Large intestine (tissue), 3 donors: Measurements from ENCODE around the gene MAN1A1. TPM values are rescaled to one million over a fixed set of nuclear protein-coding genes. Genes with fewer than 3 reads are reported as not detected.
"Not testable (repeated sequence)": the region's sequence is repeated elsewhere in the genome, so short reads cannot be mapped to it uniquely, and the experiment has no call there.

Experiments
- DNase-seq, 2 donors: peaks; one replicate each; pipeline versions ENCODE4 v3.0.0 to v3.0.0-alpha.2; 2013
- H3K27ac ChIP-seq: one replicate; pipeline ENCODE4 v1.5.1; 2013; ENCODE audit warnings: low read length
- H3K27me3 ChIP-seq: 2 replicates; pipeline ENCODE4 v1.6.1; 2013; ENCODE audit warnings: low read length; ENCODE audit not compliant: control insufficient read depth, insufficient read depth
- H3K36me3 ChIP-seq: 2 replicates; pipeline ENCODE4 v1.6.1; 2013; ENCODE audit warnings: low read length; ENCODE audit not compliant: control insufficient read depth, insufficient read depth
- H3K4me1 ChIP-seq: one replicate; pipeline ENCODE4 v1.6.1; 2013; ENCODE audit warnings: low read length; ENCODE audit not compliant: control insufficient read depth, insufficient read depth
- H3K4me3 ChIP-seq: one replicate; pipeline ENCODE4 v1.5.1; 2013; ENCODE audit warnings: low read length
- H3K9me3 ChIP-seq: one replicate; pipeline ENCODE4 v1.6.1; 2013; ENCODE audit warnings: mild to moderate bottlenecking, low read depth, low read length, moderate library complexity; ENCODE audit not compliant: control insufficient read depth
- WGBS: methylation state at CpG from one replicate; pipeline ENCODE4 v1.1.5; 2013; ENCODE audit warnings: low lambda C conversion rate; ENCODE audit not compliant: insufficient coverage; 5-methylcytosine and 5-hydroxymethylcytosine counted together
- polyA plus RNA-seq: library from polyadenylated mRNA; unstranded; fragments of 120-200 nt; gene quantifications from one replicate; pipeline ENCODE4 v1.2.1, GENCODE V29; 2013

Gene MAN1A1
- polyA plus RNA-seq, 1 donor: 123 TPM

DNA sequence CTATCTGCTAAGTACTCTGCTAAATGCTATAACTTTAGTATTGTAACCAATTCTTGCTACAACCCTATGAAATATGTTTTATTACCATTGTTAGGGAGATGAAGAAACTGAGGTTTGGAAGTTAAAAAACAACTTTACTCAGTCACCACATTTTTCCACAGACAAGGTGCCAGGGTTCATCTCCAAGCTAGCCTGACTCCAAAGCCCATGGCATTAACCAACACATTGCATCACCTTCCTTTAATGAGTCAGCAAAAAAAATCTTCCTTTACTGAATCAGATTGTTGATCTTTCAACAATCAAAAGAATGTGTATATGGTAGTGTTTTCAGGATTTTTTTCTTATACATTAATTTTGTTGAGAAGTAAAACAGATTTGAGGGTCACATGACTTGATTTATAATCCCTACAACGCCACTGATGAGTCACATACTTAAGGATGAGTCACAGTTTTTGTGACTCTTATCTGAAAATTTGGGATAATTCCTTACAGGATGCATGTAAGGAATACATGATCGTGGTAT is 41.5 kb downstream of the MAN1A1 start:
- no peaks in the 10 kb centered on the region for H3K27me3 ChIP-seq
- no peak overlapping the region for H3K4me3 ChIP-seq
- peaks cover 18% of the 10 kb centered on the region for H3K36me3 ChIP-seq
- no peaks in the 10 kb centered on the region for H3K9me3 ChIP-seq
- peak; percentile 39 to 75 for DNase-seq
- H3K27ac ChIP-seq: peak overlapping the region; percentile 60
- peaks cover 13% of the 10 kb centered on the region for H3K4me1 ChIP-seq
- 60% methylated on average over 1 of the region's 2 CpGs for WGBS

- no peak for DNase-seq
- 100% methylated on average over 1 of the region's 1 CpG for WGBS
- H3K9me3 ChIP-seq: no peaks in the 10 kb centered on the region
- H3K27me3 ChIP-seq: no peaks in the 10 kb centered on the region
- no peak overlapping the region for H3K4me3 ChIP-seq
- peaks cover 8% of the 10 kb centered on the region for H3K4me1 ChIP-seq
- H3K36me3 ChIP-seq: peaks cover 18% of the 10 kb centered on the region
- no peak overlapping the region for H3K27ac ChIP-seq
Measured at GRCh38 chr6:119307056-119307455, 42.5 kb downstream of the MAN1A1 start.

DNA sequence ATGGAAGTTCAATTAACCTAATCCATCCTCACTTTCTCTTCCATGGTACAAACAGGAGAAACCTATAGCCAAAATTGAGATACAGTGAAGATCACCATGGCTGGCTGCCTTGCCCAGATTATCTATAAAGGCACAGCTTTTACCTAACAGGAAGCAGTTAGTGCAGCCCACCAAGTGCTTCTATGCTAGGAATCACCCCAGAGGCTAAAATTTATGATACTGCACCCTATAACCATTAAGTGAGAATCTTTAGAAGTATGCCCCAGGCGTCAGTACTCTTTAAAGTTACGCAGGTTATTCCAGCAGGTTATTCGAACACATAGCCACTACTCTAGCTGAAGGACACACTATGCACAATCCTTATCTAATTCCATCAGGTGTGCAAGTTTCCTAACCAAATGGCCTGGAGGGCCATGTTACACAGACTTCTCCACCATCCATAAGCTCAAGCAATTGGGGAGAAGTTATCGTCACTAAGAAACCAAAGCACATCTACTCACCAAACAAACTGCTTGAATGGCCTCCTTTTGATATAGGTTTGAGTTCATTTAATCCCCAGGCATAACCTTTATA is 43.1 kb downstream of the MAN1A1 start:
- Histone ChIP-seq H3K27me3 (no peaks in the 10 kb centered on the region), H3K4me3 (no peak overlapping the region), H3K9me3 (no peaks in the 10 kb centered on the region), H3K27ac (no peak overlapping the region), H3K36me3 (peaks cover 19% of the 10 kb centered on the region), H3K4me1 (peaks cover 8% of the 10 kb centered on the region)
- no peak for DNase-seq
- 73% methylated on average over 2 of the region's 4 CpGs for WGBS

- H3K9me3 ChIP-seq: no peaks in the 10 kb centered on the region
- H3K27me3 ChIP-seq: no peaks in the 10 kb centered on the region
- WGBS: 83% methylated on average over 1 of the region's 3 CpGs
- H3K4me1 ChIP-seq: peaks cover 1% of the 10 kb centered on the region
- H3K4me3 ChIP-seq: no peak overlapping the region
- H3K27ac ChIP-seq: no peak overlapping the region
- no peak for DNase-seq
- peaks cover 27% of the 10 kb centered on the region for H3K36me3 ChIP-seq
Measured at GRCh38 chr6:119303164-119303887, 46.2 kb downstream of the MAN1A1 start.

DNA sequence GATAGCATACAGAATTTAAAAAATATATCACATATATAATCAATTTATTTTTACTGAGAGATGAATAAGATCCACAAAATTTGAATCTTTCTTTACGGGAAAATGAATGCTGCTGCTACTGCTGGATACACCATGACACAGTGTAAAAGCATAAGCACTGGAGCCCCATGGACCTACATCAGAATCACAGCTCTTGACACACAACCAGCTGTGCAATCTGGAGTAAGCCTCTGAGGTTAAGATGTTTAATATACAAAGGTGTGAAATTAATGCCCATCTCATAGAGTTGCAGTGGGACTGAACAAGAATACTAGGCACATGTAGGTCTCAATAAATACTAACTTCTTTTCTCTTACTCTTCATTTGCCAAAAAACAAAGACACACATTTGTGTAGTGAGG is 48.1 kb downstream of the MAN1A1 start:
- Histone ChIP-seq H3K36me3 (peaks cover 24% of the 10 kb centered on the region), H3K4me1 (peaks cover 3% of the 10 kb centered on the region), H3K4me3 (no peak overlapping the region), H3K27ac (no peak overlapping the region), H3K27me3 (no peaks in the 10 kb centered on the region), H3K9me3 (no peaks in the 10 kb centered on the region)
- DNase-seq: no peak
- no CpG with 5 or more reads among the region's 1 CpG for WGBS

- Histone ChIP-seq H3K4me1 (peaks cover 8% of the 10 kb centered on the region), H3K9me3 (no peaks in the 10 kb centered on the region), H3K4me3 (no peak overlapping the region), H3K27me3 (no peaks in the 10 kb centered on the region), H3K36me3 (peaks cover 12% of the 10 kb centered on the region), H3K27ac (no peak overlapping the region)
- no peak for DNase-seq
- 100% methylated on average over 1 of the region's 2 CpGs for WGBS
Measured at GRCh38 chr6:119299694-119300093, 49.9 kb downstream of the MAN1A1 start.

- Histone ChIP-seq H3K9me3 (no peaks in the 10 kb centered on the region), H3K36me3 (peaks cover 9% of the 10 kb centered on the region), H3K27ac (peak overlapping the region; percentile 41), H3K27me3 (no peaks in the 10 kb centered on the region), H3K4me3 (no peak overlapping the region), H3K4me1 (peaks cover 8% of the 10 kb centered on the region)
- peak; percentile 58 to 76 for DNase-seq
Measured at GRCh38 chr6:119297049-119297448, 52.5 kb downstream of the MAN1A1 start.

GRCh38 chr6:119296036-119297035 is 53.2 kb downstream of the MAN1A1 start:
- no peak overlapping the region for H3K4me3 ChIP-seq
- H3K9me3 ChIP-seq: no peaks in the 10 kb centered on the region
- H3K4me1 ChIP-seq: peaks cover 8% of the 10 kb centered on the region
- no peaks in the 10 kb centered on the region for H3K27me3 ChIP-seq
- no CpG with 5 or more reads among the region's 4 CpGs for WGBS
- H3K27ac ChIP-seq: peak overlapping the region; percentile 41
- DNase-seq: peak; percentile 37 to 78
- peaks cover 7% of the 10 kb centered on the region for H3K36me3 ChIP-seq

DNA sequence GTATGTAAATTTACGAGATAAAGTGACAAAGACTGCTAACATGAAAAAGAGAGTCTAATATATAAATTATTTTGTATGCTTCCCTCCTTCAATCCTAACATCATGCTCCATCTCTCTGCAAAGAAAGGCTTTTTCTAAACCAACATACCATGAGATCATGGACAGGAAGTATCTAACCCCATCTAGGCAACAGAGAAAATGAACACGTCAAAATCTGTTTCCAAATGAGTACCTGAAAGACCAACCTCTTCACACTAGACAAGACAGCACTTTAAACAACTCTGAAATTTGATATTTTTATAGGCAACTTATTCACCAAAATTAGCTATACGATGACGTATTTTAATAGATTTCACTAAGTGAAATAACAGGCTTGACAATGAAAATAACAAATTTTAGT is 54.6 kb downstream of the MAN1A1 start:
- Histone ChIP-seq H3K4me3 (no peak overlapping the region), H3K4me1 (peaks cover 8% of the 10 kb centered on the region), H3K27me3 (no peaks in the 10 kb centered on the region), H3K9me3 (no peaks in the 10 kb centered on the region), H3K36me3 (peaks cover 3% of the 10 kb centered on the region), H3K27ac (no peak overlapping the region)
- DNase-seq: no peak
- 87% methylated on average over 3 of the region's 4 CpGs for WGBS

DNA sequence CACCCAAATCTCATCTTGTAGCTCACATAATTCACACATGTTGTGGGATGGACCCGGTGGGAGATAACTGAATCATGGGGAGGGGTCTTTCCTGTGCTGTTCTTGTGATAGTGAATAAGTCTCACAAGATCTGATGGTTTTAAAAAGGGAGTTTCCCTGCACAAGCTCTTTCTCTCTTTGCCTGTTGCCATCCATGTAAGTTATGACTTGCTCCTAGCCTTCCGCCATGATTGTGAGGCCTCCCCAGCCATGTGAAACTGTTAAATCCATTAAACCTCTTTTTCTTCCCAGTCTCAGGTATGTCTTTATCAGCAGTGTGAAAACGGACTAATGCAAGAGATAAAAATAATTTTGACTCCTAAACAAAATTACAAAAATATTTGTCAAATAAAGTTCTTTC is 58.5 kb downstream of the MAN1A1 start:
- H3K36me3 ChIP-seq, H3K27me3 ChIP-seq, H3K9me3 ChIP-seq, DNase-seq, H3K4me3 ChIP-seq, H3K4me1 ChIP-seq, H3K27ac ChIP-seq: not testable (repeated sequence)
- 100% methylated on average over 1 of the region's 3 CpGs for WGBS
